CD4-positive, alpha-beta T cell treated with Interleukin-17A for 4 hours (primary cell): ENCODE results near the gene PALM2AKAP2.

Source experiments
- DNase-seq: peaks from one replicate; pipeline ENCODE4 v3.0.0-alpha.2; 2020; ENCODE audit warnings: mixed read lengths

PALM2AKAP2 gene

GRCh38 chr9:109779711-109780452, at the start of gene PALM2AKAP2:
Gene PALM2AKAP2 (plus strand): TSS chr9:109780198. CDS start chr9:109780489, 291 bp downstream.
- DNase-seq = no peak

GRCh38 chr9:109730228-109730627, 49.8 kb upstream of the PALM2AKAP2 start:
- no peak for DNase-seq

DNA sequence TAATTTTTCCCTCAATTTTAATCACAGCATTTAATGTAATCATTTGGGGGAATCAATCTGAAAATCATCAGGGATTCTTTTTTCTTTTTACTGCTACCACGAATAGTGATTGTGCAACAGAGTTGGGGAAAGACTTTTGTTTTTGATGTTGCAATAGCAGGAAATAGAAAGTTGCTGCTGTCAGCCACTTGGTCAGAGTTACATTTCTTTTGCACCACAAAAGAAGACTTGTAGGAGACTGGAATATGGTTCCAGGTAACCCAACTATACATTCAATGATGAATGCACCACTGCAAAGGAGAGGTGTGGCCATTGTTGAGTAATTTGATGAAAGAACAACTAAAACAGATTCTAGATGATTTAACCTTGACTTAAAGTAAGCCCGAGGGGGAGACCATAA, 46.3 kb upstream of the PALM2AKAP2 start:
- no peak for DNase-seq

DNA sequence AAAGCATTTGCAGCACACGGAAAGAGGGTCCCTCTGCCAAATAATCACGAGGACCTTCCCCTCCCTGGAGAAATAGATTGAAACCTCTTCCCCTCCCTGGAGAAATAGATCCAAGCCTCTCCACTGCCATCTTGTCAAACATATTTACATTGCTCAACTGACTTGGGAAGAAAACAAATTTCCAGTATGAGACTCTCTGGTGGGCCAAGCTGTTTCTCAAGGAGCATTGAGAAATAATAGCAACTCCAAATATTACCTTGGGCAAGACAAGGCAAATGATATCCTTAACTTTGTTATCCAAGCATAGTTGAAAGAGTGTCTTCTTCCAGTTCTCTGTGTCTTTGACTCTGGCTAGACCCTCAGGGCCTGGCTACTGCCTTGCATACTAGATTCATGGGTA, 45.2 kb upstream of the PALM2AKAP2 start:
- DNase-seq = no peak

GRCh38 chr9:109735801-109736200, 44.2 kb upstream of the PALM2AKAP2 start:
- no peak for DNase-seq

DNA sequence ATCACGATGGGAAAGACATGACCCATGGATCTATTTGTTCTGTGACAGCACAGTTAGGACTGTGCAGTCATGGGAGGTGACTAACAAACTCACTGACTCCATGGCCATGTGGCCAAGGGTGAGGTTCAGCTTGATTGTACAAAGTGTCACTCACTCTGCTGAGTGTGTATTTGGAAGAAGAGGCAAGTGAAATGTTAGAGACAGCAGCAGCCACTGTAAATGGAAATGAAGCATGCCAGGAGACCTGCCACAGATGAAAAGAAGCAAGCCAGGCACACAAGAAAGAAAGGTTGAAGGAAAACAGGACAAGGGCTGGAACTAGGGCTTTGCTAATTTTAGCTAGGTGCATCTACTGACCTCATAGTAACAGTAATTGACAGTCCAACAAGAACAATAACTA, 42.7 kb upstream of the PALM2AKAP2 start:
- no peak for DNase-seq

GRCh38 chr9:109739760-109740159, 40.2 kb upstream of the PALM2AKAP2 start:
- DNase-seq = no peak

DNA sequence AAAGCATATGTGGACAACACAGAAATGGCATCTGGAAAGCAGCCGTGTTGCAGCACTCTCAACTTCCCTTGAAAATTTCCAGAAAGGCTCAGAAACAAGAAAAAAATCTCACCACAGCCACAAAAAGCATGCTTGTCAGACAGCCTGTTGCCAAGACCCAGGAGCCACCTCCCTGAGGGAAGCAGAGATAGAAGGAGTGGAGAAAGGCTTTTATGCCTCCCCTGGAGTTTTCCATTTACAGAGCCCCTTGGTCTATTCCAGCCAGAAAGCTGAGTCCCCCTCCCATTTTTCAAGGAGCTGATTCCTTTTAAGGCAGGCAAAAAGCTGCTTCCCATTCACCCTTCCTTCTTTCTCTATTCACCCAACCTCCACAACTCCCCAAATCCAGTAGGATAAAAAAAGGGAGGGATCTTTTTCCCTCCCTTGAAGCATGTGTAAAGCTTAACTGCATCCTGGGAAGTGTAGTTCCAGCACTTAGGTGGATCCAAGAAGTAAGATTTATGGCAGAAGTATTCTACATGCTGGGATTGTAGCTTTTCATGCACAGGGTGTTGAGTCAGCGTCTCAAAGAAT, 37.1 kb upstream of the PALM2AKAP2 start:
- no peak for DNase-seq

DNA sequence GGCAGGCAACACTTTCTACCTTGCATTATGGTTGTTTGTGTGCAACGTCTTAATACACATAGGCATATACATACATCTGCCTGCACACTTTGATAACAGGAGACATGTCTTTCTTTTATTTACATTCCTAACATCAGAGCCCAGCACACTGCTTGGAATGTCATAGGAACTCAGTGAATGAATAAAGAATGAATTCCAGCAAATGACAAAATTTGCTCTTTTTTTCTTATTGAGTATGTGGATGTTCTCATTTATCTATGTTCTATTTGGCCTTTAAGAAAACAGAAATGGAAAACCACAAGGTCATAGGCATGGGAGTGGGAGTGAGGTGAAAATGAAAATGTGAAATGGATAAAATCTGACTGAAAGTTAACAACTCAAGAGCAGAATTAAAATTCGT, 36.3 kb upstream of the PALM2AKAP2 start:
- DNase-seq = no peak

DNA sequence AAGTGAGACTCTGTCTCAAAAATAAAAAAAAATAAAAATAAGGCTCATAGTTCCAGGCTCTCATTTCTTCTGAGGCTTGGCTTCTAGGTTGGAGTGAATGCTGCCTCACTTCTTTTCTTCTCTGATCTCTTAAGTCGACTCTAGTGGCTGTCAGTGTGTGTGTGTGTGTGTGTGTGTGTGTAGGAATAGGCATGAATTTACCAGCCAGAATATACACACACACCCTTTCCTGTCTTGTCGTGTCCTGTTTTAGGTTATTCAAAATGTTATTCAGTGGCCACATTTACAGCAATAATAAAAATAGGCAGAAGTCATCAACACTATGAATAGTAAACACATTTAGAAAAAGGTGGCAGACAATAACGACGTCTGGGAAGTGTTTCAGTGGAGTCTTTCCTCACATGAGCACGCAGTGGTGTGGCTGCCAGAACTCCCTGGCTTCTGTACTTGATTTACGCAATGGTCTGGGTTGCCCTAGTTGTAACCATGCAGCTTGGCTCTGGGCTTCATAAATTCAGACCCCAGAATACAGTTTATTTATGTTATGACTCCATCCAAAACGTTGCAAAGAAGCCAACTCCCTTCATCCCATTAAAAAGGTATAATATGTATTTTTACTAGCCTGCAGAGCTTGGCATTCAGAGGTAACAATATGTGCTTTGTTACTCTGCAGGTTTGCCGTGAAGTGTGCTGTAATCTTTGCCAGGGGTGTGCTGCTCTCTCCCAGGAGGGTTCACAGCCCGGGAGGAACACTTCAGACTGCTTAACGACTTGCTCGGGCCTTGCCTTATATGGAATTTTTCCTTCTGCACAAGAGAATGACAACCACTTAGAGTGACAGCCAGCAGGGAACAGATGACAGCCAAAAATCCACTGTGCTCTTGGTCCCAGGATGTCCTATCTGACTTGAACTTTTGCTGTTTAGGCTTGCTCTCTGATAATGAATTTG, 34.4 kb upstream of the PALM2AKAP2 start:
- DNase-seq = no peak

DNA sequence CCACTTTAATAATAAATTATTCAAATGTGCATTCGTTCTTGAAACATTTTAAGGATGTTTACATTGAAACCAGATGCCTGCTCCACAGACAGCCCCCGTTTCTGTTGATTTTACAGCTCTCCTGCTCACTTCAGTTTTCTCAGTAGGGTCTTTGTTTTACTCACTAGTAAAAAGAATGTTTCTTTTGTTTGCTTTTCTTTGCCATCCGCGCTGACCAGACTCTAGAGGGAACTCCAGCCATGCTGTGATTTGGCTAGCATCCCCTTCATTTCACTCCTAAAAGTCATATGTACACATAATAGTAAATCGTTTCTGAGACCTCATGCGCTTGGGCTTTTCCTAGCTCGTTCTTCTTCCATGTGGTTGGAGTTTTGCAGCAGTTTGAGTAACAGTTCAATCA, 28.7 kb upstream of the PALM2AKAP2 start:
- DNase-seq = no peak

DNA sequence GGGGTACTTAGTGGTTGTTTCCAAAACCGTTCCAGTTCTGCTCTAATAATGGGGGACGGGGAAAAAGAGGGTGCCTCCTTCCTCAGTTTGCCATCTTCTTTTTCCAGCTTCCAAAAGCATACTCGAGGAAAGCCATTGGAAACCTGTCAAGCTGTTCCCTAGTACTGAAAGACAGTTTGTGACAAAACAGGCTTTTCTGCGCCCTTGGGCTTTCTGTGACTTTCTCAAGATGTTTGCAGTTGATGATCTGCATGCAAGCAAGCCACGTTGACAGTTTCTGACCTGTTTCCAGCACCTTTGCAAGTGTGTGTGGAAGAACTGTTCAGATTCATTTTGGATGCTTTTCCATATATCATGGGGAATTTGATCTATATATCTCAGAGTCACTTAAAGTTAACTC, 26.7 kb upstream of the PALM2AKAP2 start:
- DNase-seq = no peak

DNA sequence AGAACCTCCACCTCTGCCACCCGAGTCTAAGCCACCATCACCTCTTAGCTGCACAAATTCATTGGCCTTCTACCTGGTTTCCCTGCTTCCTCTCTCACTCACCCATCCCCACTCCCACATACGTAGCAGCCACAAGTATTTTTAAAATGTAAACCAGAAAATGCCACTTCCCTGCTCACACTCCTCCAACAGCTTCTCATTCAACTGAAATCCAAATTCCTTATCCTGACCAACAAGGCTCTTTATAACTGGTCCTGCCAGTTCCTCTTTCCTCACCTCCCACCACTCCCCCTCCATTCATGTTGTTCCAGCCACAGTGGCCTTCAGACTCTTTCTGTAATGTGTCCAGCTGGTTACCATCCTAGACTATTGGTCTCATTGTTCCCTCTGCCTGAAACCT, 25.0 kb upstream of the PALM2AKAP2 start:
- DNase-seq = no peak

DNA sequence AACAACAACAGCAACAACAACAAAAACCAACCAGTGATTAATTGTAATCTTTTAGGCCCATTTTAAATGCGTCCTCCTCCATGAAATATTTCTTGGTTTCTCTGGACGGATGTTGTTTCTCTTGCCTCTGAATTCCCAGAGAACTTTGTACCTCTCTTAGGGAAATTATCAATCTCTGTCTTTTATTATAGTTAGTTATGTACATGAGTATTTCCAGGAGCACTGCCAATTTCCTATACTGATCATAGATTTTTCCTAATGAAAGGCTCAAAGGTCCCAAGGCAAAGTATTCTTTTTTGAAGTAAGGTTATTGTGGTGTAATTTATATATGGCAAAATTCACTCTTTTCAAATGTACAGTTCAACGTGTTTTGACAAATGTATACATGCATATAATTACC, 20.4 kb upstream of the PALM2AKAP2 start:
- no peak for DNase-seq

DNA sequence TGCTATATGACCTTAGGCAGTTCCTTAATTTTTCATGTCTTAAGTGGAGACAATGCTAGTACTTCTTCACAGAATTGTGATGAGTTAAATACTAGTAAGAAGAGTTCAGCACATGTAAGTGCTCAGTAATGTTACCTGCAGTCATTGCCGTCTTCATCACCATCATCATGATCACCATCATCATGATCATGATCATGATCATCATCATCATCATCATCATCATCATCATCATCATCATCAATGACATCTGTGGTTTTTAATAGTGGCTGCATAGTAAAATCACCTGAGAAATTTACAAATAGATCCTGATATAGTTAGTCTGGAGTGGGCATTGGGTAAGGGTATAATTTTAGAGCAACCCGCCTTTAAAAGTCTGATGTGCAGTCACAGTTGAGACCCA, 14.7 kb upstream of the PALM2AKAP2 start:
- no peak for DNase-seq

GRCh38 chr9:109765830-109766229, 14.2 kb upstream of the PALM2AKAP2 start:
- no peak for DNase-seq

GRCh38 chr9:109766351-109766750, 13.6 kb upstream of the PALM2AKAP2 start:
- DNase-seq = no peak

GRCh38 chr9:109767404-109767803, 12.6 kb upstream of the PALM2AKAP2 start:
- DNase-seq = no peak

- no peak for DNase-seq
These were observed 12.2 kb upstream of the PALM2AKAP2 start for GRCh38 chr9:109767814-109768213.

DNA sequence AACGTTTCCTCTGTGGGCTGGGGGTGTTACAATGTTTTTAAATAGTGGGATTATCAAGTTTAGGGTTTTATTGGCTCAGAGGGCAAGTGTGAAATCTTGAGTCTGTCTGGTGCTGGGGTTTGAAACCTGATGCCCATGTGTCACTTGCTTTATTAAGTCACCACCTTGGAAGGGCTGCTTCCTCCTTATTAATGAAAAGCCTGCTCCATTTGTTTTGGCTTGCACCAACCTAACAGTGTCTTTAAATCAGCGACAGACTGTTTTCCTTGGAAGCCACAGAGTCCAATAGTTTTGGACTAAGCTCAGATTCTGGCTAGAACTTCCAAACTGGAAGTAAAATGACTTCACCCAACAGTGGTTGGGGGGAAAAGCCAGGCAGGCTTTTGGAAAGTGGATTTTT, 10.7 kb upstream of the PALM2AKAP2 start:
- DNase-seq = no peak

GRCh38 chr9:109770101-109770500, 9.9 kb upstream of the PALM2AKAP2 start:
- DNase-seq = no peak

DNA sequence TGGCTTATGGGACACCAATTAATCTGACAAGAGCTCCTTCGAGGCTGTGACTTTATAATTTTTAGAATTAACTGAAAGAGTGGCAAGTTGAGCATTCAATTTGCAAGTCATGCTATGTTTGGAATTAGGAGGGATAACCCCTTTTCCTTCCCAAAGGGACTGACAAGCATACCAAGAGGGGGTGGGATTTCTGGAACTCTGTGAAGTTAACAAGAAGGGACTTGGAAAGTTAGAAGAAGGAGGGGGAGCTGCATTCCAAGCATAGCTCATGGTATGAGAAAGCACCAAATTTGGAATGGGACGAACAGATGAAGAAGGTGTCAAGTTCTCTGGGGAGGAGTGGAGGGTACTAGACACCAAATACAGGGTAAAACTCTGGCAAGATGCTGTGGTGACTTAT, 8.9 kb upstream of the PALM2AKAP2 start:
- no peak for DNase-seq

DNA sequence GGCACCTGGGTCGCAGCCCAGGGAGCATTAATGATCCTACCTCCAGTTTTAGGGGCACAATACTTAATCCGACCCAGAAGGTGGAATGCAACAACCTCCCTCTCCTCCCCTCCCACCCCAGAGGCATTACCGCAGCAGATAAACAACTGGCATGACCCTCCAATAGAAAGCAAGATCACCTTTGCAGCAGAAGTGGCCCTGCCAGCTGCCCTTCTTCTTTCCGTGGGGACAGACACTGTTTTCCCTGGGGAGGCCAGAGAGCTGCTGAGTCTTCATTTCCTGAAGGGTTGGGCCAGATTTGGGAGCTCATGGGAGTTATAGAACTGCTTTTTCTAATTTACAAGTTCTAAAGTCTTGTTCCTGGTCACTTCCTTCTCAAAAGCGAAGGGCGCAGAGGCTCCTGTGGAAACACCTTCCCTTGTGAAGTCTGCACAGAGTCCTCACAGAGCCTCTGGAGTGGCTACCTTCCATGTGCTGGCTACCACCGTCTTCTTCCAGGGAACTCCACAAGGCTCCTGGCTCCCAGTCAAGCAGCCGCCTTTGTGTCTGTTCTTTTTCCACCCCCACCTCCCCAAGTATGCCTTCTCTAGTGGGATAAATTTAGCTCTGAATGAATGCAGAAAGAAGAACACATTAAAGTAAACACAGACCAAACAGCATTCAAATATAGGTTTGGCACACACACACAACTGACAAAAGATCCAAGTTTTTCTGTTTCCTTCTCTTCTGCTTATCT, 8.0 kb upstream of the PALM2AKAP2 start:
- DNase-seq = no peak
